Measurements from ENCODE around the gene ADRB1. TPM values are rescaled to one million over a fixed set of nuclear protein-coding genes. Genes with fewer than 3 reads are reported as not detected.

The ADRB1 gene
- total RNA-seq, 4 donors from 2014 or later, result 0.13 to 0.66 (median 0.18) TPM; not detected in 1

- DNase-seq, result no peak
- TF ChIP-seq POLR2A (IDR thresholded peaks at IDR 0.05) (no peak), CTCF (IDR thresholded peaks at IDR 0.05 in 4 of 5, conservative IDR thresholded peaks at IDR 0.05 in 1 of 5) (no peak)
- no peaks in the 10 kb centered on the region for H3K27me3 ChIP-seq
- H3K4me1 ChIP-seq, result peaks cover 12 to 28% of the 10 kb centered on the region in 2 donors
- H3K9me3 ChIP-seq, result no peaks in the 10 kb centered on the region
- in situ Hi-C loops (cut with MboI; ENCODE audit: low sequenced_read_pairs in 4 of 4) (no loop called here), intact Hi-C loops (cut with DNase I; ENCODE audit: low total_unique reads) (no loop called here)
- no peak overlapping the region for H3K4me3 ChIP-seq
- no peak for ATAC-seq
- H3K27ac ChIP-seq, result no peak overlapping the region
- H3K36me3 ChIP-seq, result no peaks in the 10 kb centered on the region
These were observed 16.8 kb downstream of the ADRB1 start for GRCh38 chr10:114060456-114060855.

GRCh38 chr10:114061148-114061547 is 17.5 kb downstream of the ADRB1 start:
- no peak for ATAC-seq
- H3K4me1 ChIP-seq, result peaks cover 12 to 28% of the 10 kb centered on the region in 2 donors
- DNase-seq, result no peak
- no peaks in the 10 kb centered on the region for H3K36me3 ChIP-seq
- H3K27me3 ChIP-seq, result no peaks in the 10 kb centered on the region
- no peaks in the 10 kb centered on the region for H3K9me3 ChIP-seq
- no peak for TF ChIP-seq CTCF (IDR thresholded peaks at IDR 0.05 in 4 of 5, conservative IDR thresholded peaks at IDR 0.05 in 1 of 5)
- TF ChIP-seq POLR2A (IDR thresholded peaks at IDR 0.05), result no peak
- no peak overlapping the region for H3K4me3 ChIP-seq
- no peak overlapping the region for H3K27ac ChIP-seq
- in situ Hi-C loops (cut with MboI; ENCODE audit: low sequenced_read_pairs in 4 of 4) (no loop called here), intact Hi-C loops (cut with DNase I; ENCODE audit: low total_unique reads) (no loop called here)

GRCh38 chr10:114061789-114062188 is 18.1 kb downstream of the ADRB1 start:
- H3K4me3 ChIP-seq, result no peak overlapping the region

GRCh38 chr10:114064151-114065048 is 20.7 kb downstream of the ADRB1 start:
- H3K27me3 ChIP-seq, result no peaks in the 10 kb centered on the region
- ATAC-seq (peak; percentile 21 to 50), DNase-seq (no peak)
- TF ChIP-seq CTCF (IDR thresholded peaks at IDR 0.05 in 4 of 5, conservative IDR thresholded peaks at IDR 0.05 in 1 of 5), result no peak
- no peak for TF ChIP-seq POLR2A (IDR thresholded peaks at IDR 0.05)
- H3K9me3 ChIP-seq, result no peaks in the 10 kb centered on the region
- no peaks in the 10 kb centered on the region for H3K36me3 ChIP-seq
- intact Hi-C loops (cut with DNase I; ENCODE audit: low total_unique reads) (no loop called here), in situ Hi-C loops (cut with MboI; ENCODE audit: low sequenced_read_pairs in 4 of 4) (no loop called here)
- peaks cover 3 to 10% of the 10 kb centered on the region in 2 donors for H3K4me1 ChIP-seq
- peak overlapping the region in 1 of 4 donors; percentile 47 for H3K27ac ChIP-seq
- H3K4me3 ChIP-seq, result no peak overlapping the region

More at GRCh38 chr10:114061789-114062188, 18.1 kb downstream of the ADRB1 start:
- Histone ChIP-seq H3K27me3 (no peaks in the 10 kb centered on the region), H3K36me3 (no peaks in the 10 kb centered on the region), H3K9me3 (no peaks in the 10 kb centered on the region), H3K4me1 (peaks cover 12 to 28% of the 10 kb centered on the region in 2 donors), H3K27ac (no peak overlapping the region)
- ATAC-seq (no peak), DNase-seq (no peak)
- intact Hi-C loops (cut with DNase I; ENCODE audit: low total_unique reads), result no loop called here
- TF ChIP-seq POLR2A (IDR thresholded peaks at IDR 0.05), result no peak
- TF ChIP-seq CTCF (IDR thresholded peaks at IDR 0.05 in 4 of 5, conservative IDR thresholded peaks at IDR 0.05 in 1 of 5), result no peak
- in situ Hi-C loops (cut with MboI; ENCODE audit: low sequenced_read_pairs in 4 of 4), result no loop called here

Data from gastrocnemius medialis (tissue), 4 donors.